ENCODE data around the gene FREM2. TPM values are rescaled to one million over a fixed set of nuclear protein-coding genes. Genes with fewer than 3 reads are reported as not detected.

The FREM2 gene
- total and polyA plus RNA-seq, 2 experiments from 2014 or later = 2.4 to 29.8 TPM

DNA sequence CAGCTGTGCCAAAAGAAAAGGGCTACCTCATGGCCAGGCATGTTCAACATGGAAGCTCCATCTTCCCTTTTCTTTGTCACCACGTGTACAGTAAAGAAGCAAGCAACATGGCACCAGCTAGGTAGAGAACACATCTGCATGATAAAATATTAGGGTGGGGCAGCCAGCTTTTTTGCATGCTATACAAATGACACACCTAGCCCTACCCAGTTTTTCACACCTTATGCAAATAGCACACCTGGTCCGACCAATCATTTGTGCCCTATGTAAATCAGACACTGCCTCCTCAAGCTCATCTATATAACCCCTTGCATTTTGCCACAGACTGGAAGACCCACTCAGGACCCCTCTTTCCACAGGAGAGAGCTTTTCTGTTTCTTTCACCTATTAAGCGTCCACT lies 218.2 kb downstream of the FREM2 start:
- Histone ChIP-seq H3K9me2 (ENCODE audit: insufficient read depth) (no peaks in the 10 kb centered on the region), H3F3A (replicated peaks; ENCODE audit: low read depth) (no peaks in the 10 kb centered on the region), H3K27me3 (ENCODE audit: insufficient read depth) (no peaks in the 10 kb centered on the region), H3K79me2 (replicated peaks; ENCODE audit: insufficient read depth) (no peaks in the 10 kb centered on the region), H4K20me1 (replicated peaks; ENCODE audit: insufficient read depth) (no peaks in the 10 kb centered on the region), H3K36me3 (ENCODE audit: insufficient read depth) (no peaks in the 10 kb centered on the region), H3K4me2 (no peak overlapping the region), H3K4me3 (no peak overlapping the region), H3K27ac (ENCODE audit: low read depth) (no peak overlapping the region), H2AFZ (no peak overlapping the region), H3K4me1 (ENCODE audit: insufficient read depth) (no peaks in the 10 kb centered on the region)
- Mint-ChIP-seq H3K9me3 (no peaks in the 10 kb centered on the region; the same call in 2 of the 3 replicates), H3K36me3 (ENCODE audit: low read depth) (no peaks in the 10 kb centered on the region), H3K4me1 (no peaks in the 10 kb centered on the region), H3K27me3 (ENCODE audit: insufficient read depth, low read depth, poor library complexity) (peaks cover 3% of the 10 kb centered on the region), H3K4me3 (no peak overlapping the region), H3K27ac (no peak overlapping the region)
- DNase-seq (ENCODE audit: low spot score) (no peak), ATAC-seq (no peak)
- TF ChIP-seq, protein P1, sequence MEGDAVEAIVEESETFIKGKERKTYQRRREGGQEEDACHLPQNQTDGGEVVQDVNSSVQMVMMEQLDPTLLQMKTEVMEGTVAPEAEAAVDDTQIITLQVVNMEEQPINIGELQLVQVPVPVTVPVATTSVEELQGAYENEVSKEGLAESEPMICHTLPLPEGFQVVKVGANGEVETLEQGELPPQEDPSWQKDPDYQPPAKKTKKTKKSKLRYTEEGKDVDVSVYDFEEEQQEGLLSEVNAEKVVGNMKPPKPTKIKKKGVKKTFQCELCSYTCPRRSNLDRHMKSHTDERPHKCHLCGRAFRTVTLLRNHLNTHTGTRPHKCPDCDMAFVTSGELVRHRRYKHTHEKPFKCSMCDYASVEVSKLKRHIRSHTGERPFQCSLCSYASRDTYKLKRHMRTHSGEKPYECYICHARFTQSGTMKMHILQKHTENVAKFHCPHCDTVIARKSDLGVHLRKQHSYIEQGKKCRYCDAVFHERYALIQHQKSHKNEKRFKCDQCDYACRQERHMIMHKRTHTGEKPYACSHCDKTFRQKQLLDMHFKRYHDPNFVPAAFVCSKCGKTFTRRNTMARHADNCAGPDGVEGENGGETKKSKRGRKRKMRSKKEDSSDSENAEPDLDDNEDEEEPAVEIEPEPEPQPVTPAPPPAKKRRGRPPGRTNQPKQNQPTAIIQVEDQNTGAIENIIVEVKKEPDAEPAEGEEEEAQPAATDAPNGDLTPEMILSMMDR (conservative IDR thresholded peaks at IDR 0.05; ENCODE audit: low read depth in 2 of 2) = no peak
- TF ChIP-seq EZH2phosphoT487 (IDR thresholded peaks at IDR 0.05; ENCODE audit: unreplicated experiment) (no peak), EZH2 (IDR thresholded peaks at IDR 0.05; ENCODE audit: low read depth, unreplicated experiment) (no peak), CREB1 (CRISPR knock-in tag; IDR thresholded peaks at IDR 0.05; ENCODE audit: low read depth) (no peak), ZNF331 (CRISPR knock-in tag; IDR thresholded peaks at IDR 0.05; ENCODE audit: low read depth) (no peak), STAT1 (IDR thresholded peaks at IDR 0.05; ENCODE audit: unreplicated experiment) (no peak), NANOG (IDR thresholded peaks at IDR 0.05; ENCODE audit: borderline replicate concordance) (no peak), ZNF114 (CRISPR knock-in tag; IDR thresholded peaks at IDR 0.05) (no peak), POLR2AphosphoS5 (IDR thresholded peaks at IDR 0.05; ENCODE audit: low read depth) (no peak), JUNB (IDR thresholded peaks at IDR 0.05; ENCODE audit: unreplicated experiment) (no peak)
- TF ChIP-seq, protein P2, sequence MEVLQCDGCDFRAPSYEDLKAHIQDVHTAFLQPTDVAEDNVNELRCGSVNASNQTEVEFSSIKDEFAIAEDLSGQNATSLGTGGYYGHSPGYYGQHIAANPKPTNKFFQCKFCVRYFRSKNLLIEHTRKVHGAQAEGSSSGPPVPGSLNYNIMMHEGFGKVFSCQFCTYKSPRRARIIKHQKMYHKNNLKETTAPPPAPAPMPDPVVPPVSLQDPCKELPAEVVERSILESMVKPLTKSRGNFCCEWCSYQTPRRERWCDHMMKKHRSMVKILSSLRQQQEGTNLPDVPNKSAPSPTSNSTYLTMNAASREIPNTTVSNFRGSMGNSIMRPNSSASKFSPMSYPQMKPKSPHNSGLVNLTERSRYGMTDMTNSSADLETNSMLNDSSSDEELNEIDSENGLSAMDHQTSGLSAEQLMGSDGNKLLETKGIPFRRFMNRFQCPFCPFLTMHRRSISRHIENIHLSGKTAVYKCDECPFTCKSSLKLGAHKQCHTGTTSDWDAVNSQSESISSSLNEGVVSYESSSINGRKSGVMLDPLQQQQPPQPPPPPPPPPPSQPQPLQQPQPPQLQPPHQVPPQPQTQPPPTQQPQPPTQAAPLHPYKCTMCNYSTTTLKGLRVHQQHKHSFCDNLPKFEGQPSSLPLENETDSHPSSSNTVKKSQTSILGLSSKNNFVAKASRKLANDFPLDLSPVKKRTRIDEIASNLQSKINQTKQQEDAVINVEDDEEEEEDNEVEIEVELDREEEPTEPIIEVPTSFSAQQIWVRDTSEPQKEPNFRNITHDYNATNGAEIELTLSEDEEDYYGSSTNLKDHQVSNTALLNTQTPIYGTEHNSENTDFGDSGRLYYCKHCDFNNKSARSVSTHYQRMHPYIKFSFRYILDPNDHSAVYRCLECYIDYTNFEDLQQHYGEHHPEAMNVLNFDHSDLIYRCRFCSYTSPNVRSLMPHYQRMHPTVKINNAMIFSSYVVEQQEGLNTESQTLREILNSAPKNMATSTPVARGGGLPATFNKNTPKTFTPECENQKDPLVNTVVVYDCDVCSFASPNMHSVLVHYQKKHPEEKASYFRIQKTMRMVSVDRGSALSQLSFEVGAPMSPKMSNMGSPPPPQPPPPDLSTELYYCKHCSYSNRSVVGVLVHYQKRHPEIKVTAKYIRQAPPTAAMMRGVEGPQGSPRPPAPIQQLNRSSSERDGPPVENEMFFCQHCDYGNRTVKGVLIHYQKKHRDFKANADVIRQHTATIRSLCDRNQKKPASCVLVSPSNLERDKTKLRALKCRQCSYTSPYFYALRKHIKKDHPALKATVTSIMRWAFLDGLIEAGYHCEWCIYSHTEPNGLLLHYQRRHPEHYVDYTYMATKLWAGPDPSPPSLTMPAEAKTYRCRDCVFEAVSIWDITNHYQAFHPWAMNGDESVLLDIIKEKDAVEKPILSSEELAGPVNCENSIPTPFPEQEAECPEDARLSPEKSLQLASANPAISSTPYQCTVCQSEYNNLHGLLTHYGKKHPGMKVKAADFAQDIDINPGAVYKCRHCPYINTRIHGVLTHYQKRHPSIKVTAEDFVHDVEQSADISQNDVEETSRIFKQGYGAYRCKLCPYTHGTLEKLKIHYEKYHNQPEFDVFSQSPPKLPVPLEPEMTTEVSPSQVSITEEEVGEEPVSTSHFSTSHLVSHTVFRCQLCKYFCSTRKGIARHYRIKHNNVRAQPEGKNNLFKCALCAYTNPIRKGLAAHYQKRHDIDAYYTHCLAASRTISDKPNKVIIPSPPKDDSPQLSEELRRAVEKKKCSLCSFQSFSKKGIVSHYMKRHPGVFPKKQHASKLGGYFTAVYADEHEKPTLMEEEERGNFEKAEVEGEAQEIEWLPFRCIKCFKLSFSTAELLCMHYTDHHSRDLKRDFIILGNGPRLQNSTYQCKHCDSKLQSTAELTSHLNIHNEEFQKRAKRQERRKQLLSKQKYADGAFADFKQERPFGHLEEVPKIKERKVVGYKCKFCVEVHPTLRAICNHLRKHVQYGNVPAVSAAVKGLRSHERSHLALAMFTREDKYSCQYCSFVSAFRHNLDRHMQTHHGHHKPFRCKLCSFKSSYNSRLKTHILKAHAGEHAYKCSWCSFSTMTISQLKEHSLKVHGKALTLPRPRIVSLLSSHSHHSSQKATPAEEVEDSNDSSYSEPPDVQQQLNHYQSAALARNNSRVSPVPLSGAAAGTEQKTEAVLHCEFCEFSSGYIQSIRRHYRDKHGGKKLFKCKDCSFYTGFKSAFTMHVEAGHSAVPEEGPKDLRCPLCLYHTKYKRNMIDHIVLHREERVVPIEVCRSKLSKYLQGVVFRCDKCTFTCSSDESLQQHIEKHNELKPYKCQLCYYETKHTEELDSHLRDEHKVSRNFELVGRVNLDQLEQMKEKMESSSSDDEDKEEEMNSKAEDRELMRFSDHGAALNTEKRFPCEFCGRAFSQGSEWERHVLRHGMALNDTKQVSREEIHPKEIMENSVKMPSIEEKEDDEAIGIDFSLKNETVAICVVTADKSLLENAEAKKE (CRISPR knock-in tag; IDR thresholded peaks at IDR 0.05) = no peak
- TF ChIP-seq, protein P3, sequence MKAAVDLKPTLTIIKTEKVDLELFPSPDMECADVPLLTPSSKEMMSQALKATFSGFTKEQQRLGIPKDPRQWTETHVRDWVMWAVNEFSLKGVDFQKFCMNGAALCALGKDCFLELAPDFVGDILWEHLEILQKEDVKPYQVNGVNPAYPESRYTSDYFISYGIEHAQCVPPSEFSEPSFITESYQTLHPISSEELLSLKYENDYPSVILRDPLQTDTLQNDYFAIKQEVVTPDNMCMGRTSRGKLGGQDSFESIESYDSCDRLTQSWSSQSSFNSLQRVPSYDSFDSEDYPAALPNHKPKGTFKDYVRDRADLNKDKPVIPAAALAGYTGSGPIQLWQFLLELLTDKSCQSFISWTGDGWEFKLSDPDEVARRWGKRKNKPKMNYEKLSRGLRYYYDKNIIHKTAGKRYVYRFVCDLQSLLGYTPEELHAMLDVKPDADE (IDR thresholded peaks at IDR 0.05) = no peak
- TF ChIP-seq, protein P4, sequence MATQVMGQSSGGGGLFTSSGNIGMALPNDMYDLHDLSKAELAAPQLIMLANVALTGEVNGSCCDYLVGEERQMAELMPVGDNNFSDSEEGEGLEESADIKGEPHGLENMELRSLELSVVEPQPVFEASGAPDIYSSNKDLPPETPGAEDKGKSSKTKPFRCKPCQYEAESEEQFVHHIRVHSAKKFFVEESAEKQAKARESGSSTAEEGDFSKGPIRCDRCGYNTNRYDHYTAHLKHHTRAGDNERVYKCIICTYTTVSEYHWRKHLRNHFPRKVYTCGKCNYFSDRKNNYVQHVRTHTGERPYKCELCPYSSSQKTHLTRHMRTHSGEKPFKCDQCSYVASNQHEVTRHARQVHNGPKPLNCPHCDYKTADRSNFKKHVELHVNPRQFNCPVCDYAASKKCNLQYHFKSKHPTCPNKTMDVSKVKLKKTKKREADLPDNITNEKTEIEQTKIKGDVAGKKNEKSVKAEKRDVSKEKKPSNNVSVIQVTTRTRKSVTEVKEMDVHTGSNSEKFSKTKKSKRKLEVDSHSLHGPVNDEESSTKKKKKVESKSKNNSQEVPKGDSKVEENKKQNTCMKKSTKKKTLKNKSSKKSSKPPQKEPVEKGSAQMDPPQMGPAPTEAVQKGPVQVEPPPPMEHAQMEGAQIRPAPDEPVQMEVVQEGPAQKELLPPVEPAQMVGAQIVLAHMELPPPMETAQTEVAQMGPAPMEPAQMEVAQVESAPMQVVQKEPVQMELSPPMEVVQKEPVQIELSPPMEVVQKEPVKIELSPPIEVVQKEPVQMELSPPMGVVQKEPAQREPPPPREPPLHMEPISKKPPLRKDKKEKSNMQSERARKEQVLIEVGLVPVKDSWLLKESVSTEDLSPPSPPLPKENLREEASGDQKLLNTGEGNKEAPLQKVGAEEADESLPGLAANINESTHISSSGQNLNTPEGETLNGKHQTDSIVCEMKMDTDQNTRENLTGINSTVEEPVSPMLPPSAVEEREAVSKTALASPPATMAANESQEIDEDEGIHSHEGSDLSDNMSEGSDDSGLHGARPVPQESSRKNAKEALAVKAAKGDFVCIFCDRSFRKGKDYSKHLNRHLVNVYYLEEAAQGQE (IDR thresholded peaks at IDR 0.05; ENCODE audit: unreplicated experiment) = no peak

Data from GM23338 (cell line).